ENCODE measurements around the gene GTPBP1. TPM values are rescaled to one million over a fixed set of nuclear protein-coding genes. Genes with fewer than 3 reads are reported as not detected.

GTPBP1 gene
- total RNA-seq, 1 donor from 2014 or later = 49.8 TPM

GRCh38 chr22:38777087-38777671 is 71.4 kb downstream of the GTPBP1 start:
- H3K4me3 ChIP-seq (ENCODE audit: insufficient read depth, low read depth, low read length) = no peak overlapping the region
- no peak for TF ChIP-seq EZH2 (IDR thresholded peaks at IDR 0.05; ENCODE audit: insufficient read depth, low read length)
- TF ChIP-seq, protein P1, sequence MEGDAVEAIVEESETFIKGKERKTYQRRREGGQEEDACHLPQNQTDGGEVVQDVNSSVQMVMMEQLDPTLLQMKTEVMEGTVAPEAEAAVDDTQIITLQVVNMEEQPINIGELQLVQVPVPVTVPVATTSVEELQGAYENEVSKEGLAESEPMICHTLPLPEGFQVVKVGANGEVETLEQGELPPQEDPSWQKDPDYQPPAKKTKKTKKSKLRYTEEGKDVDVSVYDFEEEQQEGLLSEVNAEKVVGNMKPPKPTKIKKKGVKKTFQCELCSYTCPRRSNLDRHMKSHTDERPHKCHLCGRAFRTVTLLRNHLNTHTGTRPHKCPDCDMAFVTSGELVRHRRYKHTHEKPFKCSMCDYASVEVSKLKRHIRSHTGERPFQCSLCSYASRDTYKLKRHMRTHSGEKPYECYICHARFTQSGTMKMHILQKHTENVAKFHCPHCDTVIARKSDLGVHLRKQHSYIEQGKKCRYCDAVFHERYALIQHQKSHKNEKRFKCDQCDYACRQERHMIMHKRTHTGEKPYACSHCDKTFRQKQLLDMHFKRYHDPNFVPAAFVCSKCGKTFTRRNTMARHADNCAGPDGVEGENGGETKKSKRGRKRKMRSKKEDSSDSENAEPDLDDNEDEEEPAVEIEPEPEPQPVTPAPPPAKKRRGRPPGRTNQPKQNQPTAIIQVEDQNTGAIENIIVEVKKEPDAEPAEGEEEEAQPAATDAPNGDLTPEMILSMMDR (IDR thresholded peaks at IDR 0.05; ENCODE audit: insufficient read depth, low read depth, low read length) = no peak
- no peaks in the 10 kb centered on the region for H3K27me3 ChIP-seq (ENCODE audit: insufficient read depth, low read length)
- Mint-ChIP-seq H3K27ac (ENCODE audit: unreplicated experiment) (no peak overlapping the region), H3K4me1 (ENCODE audit: low read depth, unreplicated experiment) (no peaks in the 10 kb centered on the region), H3K36me3 (ENCODE audit: low read depth, unreplicated experiment) (peaks cover 9% of the 10 kb centered on the region), H3K4me3 (ENCODE audit: unreplicated experiment) (no peak overlapping the region), H3K9me3 (ENCODE audit: unreplicated experiment) (no peaks in the 10 kb centered on the region), H3K27me3 (ENCODE audit: low read depth, unreplicated experiment) (peaks cover 6% of the 10 kb centered on the region)
- H3K9ac ChIP-seq (ENCODE audit: low read length) = no peak overlapping the region
- no peaks in the 10 kb centered on the region for H3K9me3 ChIP-seq (ENCODE audit: insufficient read depth, low read depth, low read length)
- H3K27ac ChIP-seq (ENCODE audit: low read depth, low read length) = no peak overlapping the region
- FAIRE-seq (no peak), DNase-seq (ENCODE audit: low read depth) (no peak)
- no peaks in the 10 kb centered on the region for H3K79me2 ChIP-seq (ENCODE audit: insufficient read depth, low read length)
- no peak overlapping the region for H3K4me2 ChIP-seq (ENCODE audit: low read length)
- no peaks in the 10 kb centered on the region for H3K36me3 ChIP-seq (ENCODE audit: insufficient read depth, low read length)
- H3K4me1 ChIP-seq (ENCODE audit: insufficient read depth, low read length) = no peaks in the 10 kb centered on the region
- H4K20me1 ChIP-seq (ENCODE audit: insufficient read depth, low read length) = no peaks in the 10 kb centered on the region
- no peak overlapping the region for H2AFZ ChIP-seq (ENCODE audit: low read depth, low read length)

DNA sequence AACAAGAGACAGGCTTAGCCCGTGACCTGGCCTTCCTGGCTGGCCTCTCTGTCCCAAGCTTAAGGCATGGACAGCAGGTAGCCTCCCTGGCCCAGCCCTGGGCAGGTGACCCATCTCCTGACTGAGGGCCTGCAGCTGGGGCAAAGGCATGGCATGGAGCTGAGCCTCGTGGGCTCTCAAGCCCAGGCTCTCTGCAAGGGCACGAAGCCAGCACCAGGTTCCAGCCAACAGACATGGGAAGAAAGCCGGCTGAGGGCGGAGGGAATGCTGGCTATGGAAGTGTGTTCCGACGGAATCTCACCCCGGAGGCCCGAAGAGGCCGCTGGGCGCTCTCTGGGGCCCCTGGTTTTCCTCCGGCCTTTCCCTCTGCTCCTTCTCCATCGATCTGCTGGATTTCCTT is 75.3 kb downstream of the GTPBP1 start:
- H3K9me3 Mint-ChIP-seq (ENCODE audit: unreplicated experiment) = no peaks in the 10 kb centered on the region
- Histone ChIP-seq H3K27me3 (ENCODE audit: insufficient read depth, low read length) (no peaks in the 10 kb centered on the region), H3K4me1 (ENCODE audit: insufficient read depth, low read length) (peaks cover 18% of the 10 kb centered on the region), H3K9me3 (ENCODE audit: insufficient read depth, low read depth, low read length) (no peaks in the 10 kb centered on the region), H3K4me2 (ENCODE audit: low read length) (no peak overlapping the region), H3K9ac (ENCODE audit: low read length) (no peak overlapping the region), H3K4me3 (ENCODE audit: insufficient read depth, low read depth, low read length) (no peak overlapping the region), H3K36me3 (ENCODE audit: insufficient read depth, low read length) (no peaks in the 10 kb centered on the region), H3K79me2 (ENCODE audit: insufficient read depth, low read length) (no peaks in the 10 kb centered on the region), H4K20me1 (ENCODE audit: insufficient read depth, low read length) (peaks cover 3% of the 10 kb centered on the region), H2AFZ (ENCODE audit: low read depth, low read length) (no peak overlapping the region), H3K27ac (ENCODE audit: low read depth, low read length) (no peak overlapping the region)
- peaks cover 12% of the 10 kb centered on the region for H3K36me3 Mint-ChIP-seq (ENCODE audit: low read depth, unreplicated experiment)
- no peak overlapping the region for H3K4me3 Mint-ChIP-seq (ENCODE audit: unreplicated experiment)
- TF ChIP-seq, protein P1 (IDR thresholded peaks at IDR 0.05; ENCODE audit: insufficient read depth, low read depth, low read length) = no peak
- TF ChIP-seq EZH2 (IDR thresholded peaks at IDR 0.05; ENCODE audit: insufficient read depth, low read length) = no peak
- peaks cover 6% of the 10 kb centered on the region for H3K27me3 Mint-ChIP-seq (ENCODE audit: low read depth, unreplicated experiment)
- no peak for FAIRE-seq
- H3K4me1 Mint-ChIP-seq (ENCODE audit: low read depth, unreplicated experiment) = peaks cover 9% of the 10 kb centered on the region
- H3K27ac Mint-ChIP-seq (ENCODE audit: unreplicated experiment) = no peak overlapping the region
- DNase-seq (ENCODE audit: low read depth) = no peak

- H2AFZ ChIP-seq (ENCODE audit: low read depth, low read length) = peak overlapping the region; percentile 67
- H3K4me3 ChIP-seq (ENCODE audit: insufficient read depth, low read depth, low read length) = no peak overlapping the region
- peak overlapping the region; percentile 28 for H3K4me2 ChIP-seq (ENCODE audit: low read length)
- FAIRE-seq = no peak
- no peaks in the 10 kb centered on the region for H3K27me3 ChIP-seq (ENCODE audit: insufficient read depth, low read length)
- H3K9me3 ChIP-seq (ENCODE audit: insufficient read depth, low read depth, low read length) = no peaks in the 10 kb centered on the region
- peak; percentile 84 for DNase-seq (ENCODE audit: low read depth)
- H3K79me2 ChIP-seq (ENCODE audit: insufficient read depth, low read length) = no peaks in the 10 kb centered on the region
- TF ChIP-seq, protein P1 (IDR thresholded peaks at IDR 0.05; ENCODE audit: insufficient read depth, low read depth, low read length) = no peak
- TF ChIP-seq EZH2 (IDR thresholded peaks at IDR 0.05; ENCODE audit: insufficient read depth, low read length) = no peak
- no peak overlapping the region for H3K27ac ChIP-seq (ENCODE audit: low read depth, low read length)
- H3K27me3 Mint-ChIP-seq (ENCODE audit: low read depth, unreplicated experiment) = peaks cover 6% of the 10 kb centered on the region
- H4K20me1 ChIP-seq (ENCODE audit: insufficient read depth, low read length) = peaks cover 3% of the 10 kb centered on the region
- H3K4me3 Mint-ChIP-seq (ENCODE audit: unreplicated experiment) = peak overlapping the region; percentile 24
- no peak overlapping the region for H3K27ac Mint-ChIP-seq (ENCODE audit: unreplicated experiment)
- no peaks in the 10 kb centered on the region for H3K9me3 Mint-ChIP-seq (ENCODE audit: unreplicated experiment)
- peaks cover 22% of the 10 kb centered on the region for H3K4me1 ChIP-seq (ENCODE audit: insufficient read depth, low read length)
- H3K9ac ChIP-seq (ENCODE audit: low read length) = peak overlapping the region; percentile 8
- H3K4me1 Mint-ChIP-seq (ENCODE audit: low read depth, unreplicated experiment) = peaks cover 10% of the 10 kb centered on the region
- peaks cover 12% of the 10 kb centered on the region for H3K36me3 Mint-ChIP-seq (ENCODE audit: low read depth, unreplicated experiment)
- H3K36me3 ChIP-seq (ENCODE audit: insufficient read depth, low read length) = no peaks in the 10 kb centered on the region
Measured at GRCh38 chr22:38782402-38783094, 76.8 kb downstream of the GTPBP1 start.
